Activated T-cell treated with anti-CD3 and anti-CD28 coated beads, Interleukin-2, amount 50 U/mL, for 72 hours (primary cell): Measurements from ENCODE around the gene STK25. TPM values are rescaled to one million over a fixed set of nuclear protein-coding genes. Genes with fewer than 3 reads are reported as not detected.
A peak's percentile ranks its signal among the peaks of the same experiment; 100 is the strongest.

Experiments
- ATAC-seq, 2 donors: fragments of 150-1000 bp; cut with Tn5 transposase; replicated peaks in 1 of 2; 2 replicates each; pipeline ENCODE4 v1.10.0; 2021; ENCODE audit warnings: moderate library complexity in 2 of 2, mild to moderate bottlenecking in 1 of 2
- DNase-seq, 2 donors: peaks; one replicate each; pipeline ENCODE4 v3.0.0; 2021 to 2022; ENCODE audit warnings: mixed read lengths in 1 of 2
- H3K27ac Mint-ChIP-seq: one replicate; pipeline ENCODE4 v1.8.0; 2022; ENCODE audit warnings: mild to moderate bottlenecking, moderate library complexity, mixed read lengths
- H3K27me3 Mint-ChIP-seq: one replicate; pipeline ENCODE4 v1.8.0; 2022; ENCODE audit warnings: low read depth, mixed read lengths
- H3K36me3 Mint-ChIP-seq, 2 donors: one replicate each; pipeline ENCODE4 v1.8.0; 2022; ENCODE audit warnings: mixed read lengths in 2 of 2, mild to moderate bottlenecking in 1 of 2; ENCODE audit not compliant: insufficient read depth in 2 of 2
- H3K4me1 Mint-ChIP-seq: one replicate; pipeline ENCODE4 v1.8.0; 2022; ENCODE audit warnings: low read depth, mixed read lengths
- H3K4me3 Mint-ChIP-seq, 2 donors: one replicate each; pipeline ENCODE4 v1.8.0; 2022; ENCODE audit warnings: mild to moderate bottlenecking in 2 of 2, mixed read lengths in 2 of 2, moderate library complexity in 2 of 2
- H3K9me3 Mint-ChIP-seq, 2 donors: one replicate each; pipeline ENCODE4 v1.8.0; 2022; ENCODE audit warnings: mixed read lengths in 2 of 2
- total RNA-seq, 2 donors: library from RNA; stranded (reverse); gene quantifications; one replicate each; pipeline ENCODE4 v1.2.3, GENCODE V29; 2022

Gene STK25
- total RNA-seq, 2 donors from 2014 or later, result 81.6 to 83.5 TPM

DNA sequence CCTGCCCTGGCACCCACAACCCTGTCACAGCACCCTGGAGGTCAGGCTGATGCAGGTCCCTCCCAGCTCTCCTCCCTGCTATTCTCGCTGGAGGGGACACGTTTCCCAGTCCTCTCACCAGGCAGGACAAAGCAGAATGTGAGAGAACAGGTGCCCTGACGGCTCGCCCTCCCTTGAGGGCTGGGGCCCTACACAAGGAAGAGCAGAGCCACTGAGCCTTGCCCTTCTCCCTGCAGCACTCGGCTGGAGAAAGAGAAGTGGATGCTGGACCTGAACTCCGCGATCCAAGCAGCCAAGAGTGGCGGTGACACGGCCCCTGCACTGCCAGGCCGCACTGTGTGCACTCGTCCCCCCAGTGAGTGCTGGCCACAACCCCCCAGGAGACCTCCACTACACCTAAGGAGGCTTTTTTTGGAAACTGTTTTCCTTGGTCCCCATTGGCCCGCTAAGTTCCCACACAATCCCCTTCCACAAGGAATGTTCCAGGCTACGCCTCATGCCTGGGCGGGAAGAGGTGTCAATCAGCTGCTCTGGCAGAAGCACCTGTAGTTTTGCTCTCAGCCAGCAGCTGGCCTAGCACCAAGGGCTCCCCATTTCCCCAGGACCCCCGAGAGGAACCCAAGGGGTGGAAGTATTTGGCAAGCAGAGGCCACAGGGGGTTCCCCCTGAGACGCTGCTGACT is 17.4 kb downstream of the STK25 start:
- H3K9me3 Mint-ChIP-seq, result no peaks in the 10 kb centered on the region

DNA sequence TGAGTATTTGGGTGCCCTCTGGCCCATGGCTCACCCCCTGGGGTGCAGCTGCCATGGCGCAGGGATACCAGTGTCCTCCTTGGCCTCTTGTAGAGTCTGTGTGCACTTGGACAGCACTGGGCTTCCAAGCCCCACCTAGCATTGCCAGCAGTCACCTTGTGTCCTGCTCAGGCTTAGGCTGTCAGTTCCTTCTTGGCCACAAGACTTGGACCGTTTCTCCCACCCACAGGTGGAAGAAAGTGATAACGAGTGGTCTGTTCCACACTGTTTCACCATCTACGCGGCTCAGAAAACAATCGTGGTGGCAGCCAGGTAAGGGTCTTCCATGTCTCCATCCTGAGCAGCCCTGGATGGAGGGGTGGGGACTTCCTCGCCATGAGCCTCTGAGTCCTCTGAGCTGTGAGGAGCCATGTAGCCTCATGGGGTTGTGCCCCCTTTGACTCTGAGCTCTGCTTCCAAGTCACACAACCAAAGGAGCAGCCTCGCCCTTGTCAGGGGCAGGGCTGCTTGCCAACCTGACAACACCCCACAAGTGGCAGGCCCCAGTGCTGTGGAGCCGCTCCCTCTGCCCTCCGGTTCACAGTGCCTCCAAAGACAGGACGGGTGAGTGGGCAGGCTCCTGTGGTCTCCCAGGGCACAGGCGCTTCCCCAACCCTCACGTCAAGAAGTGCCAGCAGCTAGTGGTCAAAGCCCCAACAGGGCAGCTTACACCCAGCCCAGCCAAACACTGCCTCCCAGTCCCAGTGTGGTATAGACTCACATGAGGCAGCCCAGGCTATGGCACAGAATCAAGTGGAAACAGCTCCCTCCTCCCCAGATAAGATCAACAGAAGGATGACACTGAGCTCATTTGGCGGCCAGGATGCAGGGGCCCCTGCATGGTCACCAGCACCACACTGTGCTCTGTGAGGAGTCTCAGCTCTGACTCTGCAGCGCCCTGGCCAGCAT is 18.4 kb downstream of the STK25 start:
- H3K36me3 Mint-ChIP-seq, result peaks cover 0 to 3% of the 10 kb centered on the region in 2 donors
- no peak for DNase-seq
- no peaks in the 10 kb centered on the region for H3K27me3 Mint-ChIP-seq
- no peak overlapping the region for H3K27ac Mint-ChIP-seq
- ATAC-seq, result peak; percentile 21 to 27
- H3K9me3 Mint-ChIP-seq, result no peaks in the 10 kb centered on the region
- no peaks in the 10 kb centered on the region for H3K4me1 Mint-ChIP-seq
- no peak overlapping the region for H3K4me3 Mint-ChIP-seq

More for the DNA sequence above, 17.4 kb downstream of the STK25 start:
- no peak for ATAC-seq
- Mint-ChIP-seq H3K27ac (no peak overlapping the region), H3K4me1 (no peaks in the 10 kb centered on the region), H3K27me3 (no peaks in the 10 kb centered on the region), H3K36me3 (peaks cover 0 to 3% of the 10 kb centered on the region in 2 donors), H3K4me3 (no peak overlapping the region)
- no peak for DNase-seq

DNA sequence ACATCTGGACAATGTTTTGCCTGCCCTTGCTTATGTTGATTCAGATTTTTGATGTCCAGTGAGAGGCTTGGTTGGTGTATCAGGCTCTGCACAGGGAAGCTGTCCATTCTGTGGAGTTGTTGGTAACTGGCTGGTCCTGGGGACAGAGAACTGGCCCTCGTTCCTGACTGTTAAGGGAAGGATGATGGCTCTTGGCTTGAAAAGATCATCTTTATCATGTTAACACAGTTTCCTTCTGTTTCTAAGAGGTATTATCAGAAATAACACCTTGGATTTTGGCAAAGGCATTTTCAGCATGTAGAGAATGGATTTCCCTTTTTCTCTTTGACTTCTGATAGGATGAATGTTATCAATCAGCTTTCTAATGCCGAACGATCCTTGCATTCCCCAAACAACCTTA is 19.3 kb downstream of the STK25 start:
- no peak for ATAC-seq

DNA sequence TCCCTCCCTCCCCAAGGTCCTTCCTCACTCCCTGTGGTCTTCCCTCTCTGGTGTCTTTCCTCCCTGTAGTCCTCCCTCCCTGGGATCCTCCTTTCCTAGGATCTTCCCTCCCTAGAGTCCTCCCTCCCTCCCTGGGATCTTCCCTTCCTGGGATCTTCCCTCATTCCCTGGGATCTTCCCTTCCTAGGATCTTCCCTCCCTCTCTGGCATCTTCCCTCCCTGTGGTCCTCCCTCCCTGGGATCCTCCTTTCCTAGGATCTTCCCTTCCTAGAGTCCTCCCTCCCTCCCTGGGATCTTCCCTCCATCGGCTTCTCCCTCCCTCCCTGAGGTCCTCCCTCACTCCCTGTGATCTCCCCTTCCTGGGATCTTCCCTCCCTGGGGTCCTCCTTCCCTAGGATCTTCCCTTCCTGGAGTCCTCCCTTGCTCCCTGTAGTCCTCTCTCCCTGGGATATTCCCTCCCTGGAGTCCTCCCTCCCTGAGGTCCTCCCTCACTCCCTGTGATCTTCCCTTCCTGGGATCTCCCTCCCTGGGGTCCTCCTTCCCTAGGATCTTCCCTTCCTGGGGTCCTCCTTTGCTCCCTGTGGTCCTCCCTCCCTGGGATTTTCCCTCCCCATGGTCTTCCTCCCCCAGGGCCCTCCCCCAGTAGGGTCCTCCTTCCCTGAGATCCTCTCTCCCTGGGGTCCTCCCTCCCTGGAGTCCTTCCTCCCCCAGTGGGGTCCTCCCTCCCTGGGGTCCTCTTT is 23.0 kb downstream of the STK25 start:
- ATAC-seq (no peak), DNase-seq (no peak)
- H3K9me3 Mint-ChIP-seq, result no peaks in the 10 kb centered on the region
- no peak overlapping the region for H3K27ac Mint-ChIP-seq
- H3K27me3 Mint-ChIP-seq, result no peaks in the 10 kb centered on the region
- no peak overlapping the region for H3K4me3 Mint-ChIP-seq
- H3K36me3 Mint-ChIP-seq, result no peaks in the 10 kb centered on the region
- H3K4me1 Mint-ChIP-seq, result no peaks in the 10 kb centered on the region

More for the DNA sequence above, 19.3 kb downstream of the STK25 start:
- Mint-ChIP-seq H3K9me3 (no peaks in the 10 kb centered on the region), H3K36me3 (peaks cover 0 to 3% of the 10 kb centered on the region in 2 donors), H3K4me3 (no peak overlapping the region), H3K27ac (no peak overlapping the region), H3K4me1 (no peaks in the 10 kb centered on the region), H3K27me3 (no peaks in the 10 kb centered on the region)
- no peak for DNase-seq

DNA sequence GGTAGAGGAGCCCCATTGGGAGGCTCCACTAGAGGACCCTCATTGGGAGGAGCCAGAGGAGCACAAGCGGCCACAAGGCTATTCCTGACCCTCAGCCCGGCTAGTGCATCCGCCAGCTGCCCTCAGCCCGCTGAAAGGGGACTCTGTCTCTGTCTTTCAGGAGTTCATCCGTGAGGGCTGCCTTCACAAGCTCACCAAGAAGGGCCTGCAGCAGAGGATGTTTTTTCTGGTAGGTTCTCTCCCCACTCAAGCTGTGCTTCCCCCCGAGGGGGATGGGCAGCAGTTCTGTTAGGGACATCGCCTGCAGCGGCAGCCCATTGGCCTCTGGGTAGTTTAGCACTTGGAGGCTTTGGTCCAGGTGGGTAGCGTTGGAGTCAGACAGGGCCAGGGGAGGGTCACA is 25.1 kb downstream of the STK25 start:
- no peak overlapping the region for H3K4me3 Mint-ChIP-seq
- ATAC-seq (no peak), DNase-seq (no peak)
- no peaks in the 10 kb centered on the region for H3K4me1 Mint-ChIP-seq
- H3K27ac Mint-ChIP-seq, result no peak overlapping the region
- H3K27me3 Mint-ChIP-seq, result no peaks in the 10 kb centered on the region
- no peaks in the 10 kb centered on the region for H3K9me3 Mint-ChIP-seq
- no peaks in the 10 kb centered on the region for H3K36me3 Mint-ChIP-seq

DNA sequence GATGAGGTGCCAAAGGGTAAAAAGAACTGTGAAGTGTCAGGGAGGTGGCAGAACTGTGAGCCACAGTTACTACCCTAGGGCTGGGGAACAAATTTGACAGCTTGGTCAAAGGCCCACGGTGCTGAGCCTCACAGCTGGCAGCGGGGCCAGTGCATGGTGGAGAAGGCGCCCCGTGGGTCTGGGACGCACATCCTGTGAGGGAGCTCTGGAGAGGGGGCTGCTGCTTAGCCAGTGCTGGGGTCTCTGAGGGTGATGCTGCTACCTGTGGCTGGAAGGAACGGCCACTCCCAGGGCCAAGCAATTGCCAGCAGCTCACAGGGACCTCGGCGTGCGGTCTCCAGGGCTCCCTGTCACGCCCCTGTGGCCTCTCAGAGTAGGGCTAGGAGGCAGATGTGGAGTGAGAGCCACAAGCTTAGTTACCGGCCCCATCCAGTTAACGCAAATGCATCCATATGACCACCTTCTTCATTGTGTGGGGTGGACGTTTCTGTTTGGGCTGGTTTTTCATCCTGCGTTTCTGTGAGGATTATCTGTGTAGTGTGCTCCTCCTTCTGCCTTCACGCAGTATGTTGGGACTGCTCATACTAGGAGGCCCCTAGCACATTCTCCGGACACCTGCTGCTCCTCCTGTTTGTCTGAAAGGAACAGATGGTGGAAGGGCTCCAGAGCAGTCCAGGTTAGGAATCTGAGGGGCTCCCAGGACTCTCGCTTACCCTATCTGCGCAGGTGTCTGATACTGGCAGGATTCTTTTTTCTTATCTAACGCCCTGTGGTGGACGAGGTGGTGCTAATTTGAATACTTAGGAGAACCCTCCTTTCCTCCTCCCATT is 26.0 kb downstream of the STK25 start:
- DNase-seq, result no peak
- Mint-ChIP-seq H3K9me3 (no peaks in the 10 kb centered on the region), H3K27ac (no peak overlapping the region), H3K4me3 (no peak overlapping the region), H3K36me3 (no peaks in the 10 kb centered on the region), H3K27me3 (no peaks in the 10 kb centered on the region), H3K4me1 (no peaks in the 10 kb centered on the region)
- no peak for ATAC-seq

DNA sequence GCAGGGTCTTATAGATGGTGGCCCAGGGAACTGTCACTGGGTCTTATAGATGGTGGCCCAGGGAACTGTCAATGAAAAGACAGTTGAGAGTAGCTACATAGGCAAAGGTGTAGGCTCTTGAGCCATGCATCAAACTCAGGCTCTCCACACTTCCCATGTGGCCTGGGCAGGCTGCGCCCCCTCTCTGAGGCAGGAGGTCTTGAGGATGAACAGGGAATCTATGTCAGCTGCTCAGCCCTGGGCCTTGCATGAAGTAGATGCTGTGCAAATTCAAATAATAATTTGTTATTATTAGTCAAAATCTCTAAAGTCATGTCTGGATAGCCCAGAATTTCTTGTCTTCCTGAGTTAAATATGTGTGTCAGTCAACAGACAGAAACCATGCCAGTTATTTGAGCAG is 26.7 kb downstream of the STK25 start:
- Mint-ChIP-seq H3K27ac (no peak overlapping the region), H3K4me1 (no peaks in the 10 kb centered on the region), H3K27me3 (no peaks in the 10 kb centered on the region), H3K9me3 (no peaks in the 10 kb centered on the region), H3K4me3 (no peak overlapping the region), H3K36me3 (no peaks in the 10 kb centered on the region)
- ATAC-seq, result no peak
- DNase-seq, result no peak

DNA sequence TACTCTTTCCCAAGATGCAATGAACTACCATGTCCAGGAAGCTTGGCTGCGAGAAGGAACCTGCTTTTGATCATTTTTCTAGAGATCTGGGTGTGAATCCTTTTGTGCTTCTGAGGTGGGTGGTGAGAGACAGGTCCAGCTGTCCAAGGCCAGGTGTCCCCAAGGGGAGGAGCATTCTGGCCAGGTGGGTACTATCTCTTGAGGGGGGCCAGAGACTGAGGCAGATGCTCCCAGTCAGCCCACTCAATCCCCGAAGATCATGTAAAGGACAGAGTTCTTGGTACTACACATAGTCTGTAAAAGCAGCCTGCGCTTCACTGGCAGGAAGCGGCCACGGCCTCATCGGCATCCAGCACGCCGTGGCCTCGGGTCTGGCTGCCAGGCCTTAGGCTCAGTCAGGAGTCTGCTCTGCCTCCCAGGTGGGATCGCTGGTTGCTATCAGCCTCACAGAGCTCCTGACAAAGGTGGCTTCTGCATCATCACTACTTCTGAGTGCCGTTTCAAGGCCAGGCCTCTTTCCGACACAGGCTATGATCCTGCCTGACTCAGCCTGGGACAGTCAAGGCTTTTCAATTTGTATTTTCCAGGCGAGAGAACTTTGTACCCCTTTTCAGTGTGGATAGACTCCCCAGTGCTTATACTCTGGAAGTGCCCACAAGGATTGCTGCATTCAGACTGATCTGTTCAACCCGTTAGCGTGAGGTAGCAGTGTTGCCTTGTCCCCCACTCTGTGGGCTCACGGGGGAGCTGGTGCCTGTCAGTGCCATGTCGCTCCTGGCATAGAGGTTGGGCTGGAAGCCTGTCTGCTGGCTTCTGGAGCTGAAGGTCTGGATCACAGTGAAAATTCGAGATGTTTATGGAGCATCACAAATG is 29.1 kb downstream of the STK25 start:
- Mint-ChIP-seq H3K4me3 (no peak overlapping the region), H3K4me1 (no peaks in the 10 kb centered on the region), H3K36me3 (no peaks in the 10 kb centered on the region), H3K9me3 (no peaks in the 10 kb centered on the region), H3K27me3 (no peaks in the 10 kb centered on the region), H3K27ac (no peak overlapping the region)
- ATAC-seq (no peak), DNase-seq (no peak)

DNA sequence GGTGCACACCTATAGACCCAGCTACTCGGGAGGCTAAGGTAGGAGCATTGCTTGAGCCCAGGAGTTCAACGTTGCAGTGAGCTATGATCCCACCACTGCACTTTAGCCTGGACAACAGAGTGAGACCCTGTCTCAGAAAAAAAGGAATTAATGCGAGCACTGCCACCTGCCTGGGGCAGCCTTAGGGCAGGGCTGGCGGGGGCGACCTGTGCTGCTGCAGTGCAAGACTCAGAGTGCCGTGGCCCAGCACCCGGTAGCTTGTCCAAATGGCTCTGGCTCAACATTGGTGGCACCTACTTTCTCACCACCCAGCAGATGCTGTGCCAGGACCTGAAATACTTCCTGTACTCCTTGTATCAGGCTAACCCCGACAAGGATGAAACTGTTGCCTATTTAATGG is 30.2 kb downstream of the STK25 start:
- Mint-ChIP-seq H3K27ac (no peak overlapping the region), H3K36me3 (no peaks in the 10 kb centered on the region), H3K4me1 (no peaks in the 10 kb centered on the region), H3K27me3 (peaks cover 3% of the 10 kb centered on the region), H3K9me3 (no peaks in the 10 kb centered on the region), H3K4me3 (no peak overlapping the region)
- DNase-seq (no peak), ATAC-seq (no peak)

DNA sequence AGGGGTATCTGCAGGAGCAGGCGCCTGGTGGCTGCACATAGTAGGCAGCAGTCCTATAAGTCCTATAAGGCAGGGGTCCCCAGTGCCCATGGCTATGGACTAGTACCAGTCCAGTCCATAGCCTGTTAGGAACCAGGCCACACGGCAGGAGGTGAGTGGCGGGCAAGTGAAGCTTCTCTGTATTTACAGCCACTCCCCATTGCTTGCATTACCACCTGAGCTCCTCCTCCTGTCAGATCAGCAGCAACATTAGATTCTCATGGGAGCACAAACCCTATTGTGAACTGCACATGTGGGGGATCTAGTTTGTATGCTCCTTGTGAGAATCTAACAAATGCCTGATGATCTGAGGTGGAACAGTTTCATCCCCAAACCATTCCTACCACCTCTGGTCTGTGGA is 33.1 kb downstream of the STK25 start:
- Mint-ChIP-seq H3K9me3 (no peaks in the 10 kb centered on the region), H3K4me3 (no peak overlapping the region), H3K27me3 (peaks cover 26% of the 10 kb centered on the region)

DNA sequence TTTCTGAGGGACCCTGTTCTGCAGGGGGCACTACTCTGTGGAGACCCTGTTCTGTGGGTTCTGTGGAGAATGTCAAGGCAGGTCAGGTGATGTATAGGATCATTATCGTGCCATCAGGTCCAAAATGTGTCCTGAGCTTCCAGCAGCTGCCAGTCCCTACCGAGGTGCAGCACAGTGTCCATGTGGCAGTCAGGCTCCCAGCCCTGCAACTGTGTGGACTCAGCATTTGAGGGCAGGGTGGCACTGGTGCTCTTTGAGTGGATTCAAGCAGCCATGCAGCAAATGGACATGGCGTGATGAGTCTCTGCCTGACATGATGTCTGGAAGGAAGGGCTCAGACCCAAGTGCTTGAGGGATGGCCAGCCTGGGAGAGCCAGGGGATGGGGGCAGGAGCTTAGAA is 35.0 kb downstream of the STK25 start:
- Mint-ChIP-seq H3K27ac (no peak overlapping the region), H3K27me3 (peaks cover 29% of the 10 kb centered on the region), H3K4me1 (peaks cover 6% of the 10 kb centered on the region), H3K4me3 (no peak overlapping the region), H3K36me3 (no peaks in the 10 kb centered on the region), H3K9me3 (no peaks in the 10 kb centered on the region)
- ATAC-seq (no peak), DNase-seq (no peak)

More for the DNA sequence above, 33.1 kb downstream of the STK25 start:
- H3K36me3 Mint-ChIP-seq, result no peaks in the 10 kb centered on the region
- ATAC-seq (no peak), DNase-seq (no peak)
- no peak overlapping the region for H3K27ac Mint-ChIP-seq
- peaks cover 3% of the 10 kb centered on the region for H3K4me1 Mint-ChIP-seq

DNA sequence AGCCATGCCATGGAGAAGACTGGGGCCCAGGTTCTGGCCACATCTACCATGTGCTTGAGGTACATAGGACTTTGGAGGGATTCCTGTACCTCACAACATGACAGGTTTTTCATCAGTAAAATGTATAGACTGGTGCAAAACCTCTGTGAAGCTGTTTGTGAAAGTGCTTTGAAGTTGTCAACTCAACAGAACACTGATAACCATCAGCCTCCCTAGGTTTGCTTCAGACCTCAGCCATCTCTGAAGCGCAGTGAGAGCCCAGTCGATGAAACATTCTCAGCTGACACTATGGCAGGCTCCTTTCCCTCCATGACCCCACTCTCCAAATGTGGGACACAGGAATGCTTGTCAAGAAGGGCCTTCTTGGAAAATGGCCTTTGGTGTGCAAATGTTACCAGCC is 38.6 kb downstream of the STK25 start:
- no peaks in the 10 kb centered on the region for H3K9me3 Mint-ChIP-seq
- ATAC-seq, result peak in 1 of 2 donors; percentile 40

More for the DNA sequence above, 38.6 kb downstream of the STK25 start:
- Mint-ChIP-seq H3K36me3 (no peaks in the 10 kb centered on the region), H3K27me3 (peaks cover 29% of the 10 kb centered on the region), H3K27ac (no peak overlapping the region), H3K4me1 (peaks cover 6% of the 10 kb centered on the region), H3K4me3 (no peak overlapping the region)
- DNase-seq, result no peak
